H1 (cell line): ENCODE data around the gene RBM20. TPM values are rescaled to one million over a fixed set of nuclear protein-coding genes. Genes with fewer than 3 reads are reported as not detected.

Experiments
- CTCF ChIA-PET: fragments of 300-600 bp; sonication (Branson Sonifier 250); formaldehyde crosslinking; loops from one replicate; lab custom pipeline; 2021; ENCODE audit not compliant: partially characterized antibody; lab: Charles Lee
- POLR2A ChIA-PET: fragments of 300-600 bp; sonication (Branson Sonifier 250); formaldehyde crosslinking; loops from one replicate; lab custom pipeline; 2021; ENCODE audit warnings: inconsistent platforms; ENCODE audit not compliant: partially characterized antibody; lab: Charles Lee
- DNase-seq, 2 experiments: peaks; one replicate each; pipeline versions ENCODE4 v3.0.0 to v3.0.0-alpha.2; 2010 to 2022; ENCODE audit warnings: low spot score in 2 of 2, low read depth in 1 of 2, mixed read lengths in 1 of 2
- FAIRE-seq: peaks from 2 replicates; lab custom pipeline; 2011; peaks lifted over from hg19 to GRCh38; lab: Jason Lieb, UNC
- H2AFZ ChIP-seq: 2 replicates; pipeline ENCODE4 v1.8.1; 2012; ENCODE audit warnings: low read length, inconsistent platforms
- H2AK5ac ChIP-seq: 2 replicates; pipeline ENCODE4 v1.6.1; 2013; ENCODE audit warnings: low read depth, low read length
- H2BK120ac ChIP-seq: replicated peaks from 2 replicates; pipeline ENCODE3; 2013; ENCODE audit warnings: low read depth, low read length, inconsistent platforms
- H2BK12ac ChIP-seq: 2 replicates; pipeline ENCODE4 v1.6.1; 2013; ENCODE audit warnings: low read depth, low read length
- H2BK15ac ChIP-seq: 2 replicates; pipeline ENCODE4 v1.6.1; 2013; ENCODE audit warnings: low read length
- H2BK20ac ChIP-seq: 2 replicates; pipeline ENCODE4 v1.6.1; 2013; ENCODE audit warnings: low read length
- H2BK5ac ChIP-seq: 2 replicates; pipeline ENCODE4 v1.6.1; 2013; ENCODE audit warnings: low read depth, low read length
- H3K14ac ChIP-seq: 2 replicates; pipeline ENCODE4 v1.6.1; 2013; ENCODE audit warnings: inconsistent platforms; ENCODE audit not compliant: insufficient read length
- H3K18ac ChIP-seq: 2 replicates; pipeline ENCODE4 v1.6.1; 2013; ENCODE audit warnings: low read length; ENCODE audit errors: extremely low read depth
- H3K23ac ChIP-seq: 2 replicates; pipeline ENCODE4 v1.6.1; 2013; ENCODE audit warnings: inconsistent platforms; ENCODE audit not compliant: insufficient read length
- H3K23me2 ChIP-seq: 2 replicates; pipeline ENCODE4 v1.6.1; 2013; ENCODE audit warnings: low read depth, low read length
- H3K27ac ChIP-seq: 2 replicates; pipeline ENCODE4 v1.6.1; 2011; ENCODE audit warnings: low read depth, low read length, inconsistent platforms
- H3K27me3 ChIP-seq, 4 experiments: replicated peaks in 1 of 4; 1 replicate in 1 of 4; 2 replicates in 3 of 4; pipeline versions ENCODE4 v1.6.1 to v1.8.1; 2011 to 2013; ENCODE audit warnings: low read length in 3 of 4, mild to moderate bottlenecking in 3 of 4, inconsistent platforms in 2 of 4, mixed read lengths in 2 of 4, moderate library complexity in 1 of 4; ENCODE audit not compliant: control insufficient read depth in 3 of 4, insufficient read depth in 3 of 4; ENCODE audit errors: extremely low read depth in 1 of 4
- H3K36me3 ChIP-seq, 4 experiments: 2 replicates each; pipeline versions ENCODE4 v1.6.1 to v1.8.1; 2011 to 2013; ENCODE audit warnings: mild to moderate bottlenecking in 4 of 4, low read length in 3 of 4, moderate library complexity in 2 of 4, control low read depth in 1 of 4, inconsistent platforms in 1 of 4; ENCODE audit not compliant: insufficient read depth in 4 of 4, control insufficient read depth in 2 of 4
- H3K4ac ChIP-seq: replicated peaks from 2 replicates; pipeline ENCODE3; 2013; ENCODE audit warnings: low read length, low read depth, mixed read lengths, inconsistent platforms; ENCODE audit not compliant: insufficient read length
- H3K4me1 ChIP-seq, 4 experiments: replicated peaks in 1 of 4; 1 replicate in 1 of 4; 2 replicates in 3 of 4; pipeline versions ENCODE4 v1.6.1 to v1.8.1; 2011 to 2013; ENCODE audit warnings: low read length in 3 of 4, inconsistent platforms in 2 of 4, mixed read lengths in 1 of 4; ENCODE audit not compliant: insufficient read depth in 4 of 4, control insufficient read depth in 3 of 4
- H3K4me2 ChIP-seq, 2 experiments: 2 replicates each; pipeline versions ENCODE4 v1.6.1 to v1.8.1; 2011 to 2013; ENCODE audit warnings: low read depth in 2 of 2, low read length in 2 of 2, control low read depth in 1 of 2, inconsistent platforms in 1 of 2, mild to moderate bottlenecking in 1 of 2; ENCODE audit not compliant: insufficient read depth in 1 of 2
- H3K4me3 ChIP-seq, 4 experiments: fragments of 200-600, 300-600 bp in 1 of 4; sonication (generic), shearing (Covaris generic), sonication (Bioruptor Twin) in 1 of 4; 2 replicates each; pipeline versions ENCODE4 v1.5.1 to v1.8.1; 2011 to 2016; ENCODE audit warnings: low read length in 4 of 4, low read depth in 3 of 4, control low read depth in 2 of 4, inconsistent platforms in 2 of 4, mild to moderate bottlenecking in 2 of 4, mixed read lengths in 1 of 4, moderate library complexity in 1 of 4; ENCODE audit not compliant: insufficient read depth in 2 of 4; ENCODE audit errors: extremely low read depth in 1 of 4
- H3K56ac ChIP-seq: replicated peaks from 2 replicates; pipeline ENCODE3; 2013; ENCODE audit warnings: low read depth, mild to moderate bottlenecking, mixed read lengths, low read length, inconsistent platforms; ENCODE audit not compliant: insufficient read length
- H3K79me1 ChIP-seq: 2 replicates; pipeline ENCODE4 v1.6.1; 2013; ENCODE audit warnings: low read depth, low read length, control low read depth
- H3K79me2 ChIP-seq, 2 experiments: 2 replicates each; pipeline versions ENCODE4 v1.6.1 to v1.8.1; 2012 to 2013; ENCODE audit warnings: low read length in 2 of 2, mild to moderate bottlenecking in 2 of 2, inconsistent platforms in 1 of 2; ENCODE audit not compliant: insufficient read depth in 2 of 2, control insufficient read depth in 1 of 2
- H3K9ac ChIP-seq, 4 experiments: replicated peaks in 1 of 4; 1 replicate in 1 of 4; 2 replicates in 3 of 4; pipeline versions ENCODE4 v1.6.1 to v1.8.1; 2011 to 2013; ENCODE audit warnings: low read depth in 3 of 4, low read length in 3 of 4, control low read depth in 2 of 4, mild to moderate bottlenecking in 2 of 4, moderate library complexity in 2 of 4, inconsistent platforms in 1 of 4; ENCODE audit errors: extremely low read depth in 1 of 4
- H3K9me3 ChIP-seq, 2 experiments: 2 replicates each; pipeline versions ENCODE4 v1.6.1 to v1.8.1; 2012 to 2013; ENCODE audit warnings: mild to moderate bottlenecking in 2 of 2, moderate library complexity in 2 of 2, control low read depth in 1 of 2, inconsistent platforms in 1 of 2, low read depth in 1 of 2, low read length in 1 of 2, mixed read lengths in 1 of 2; ENCODE audit not compliant: insufficient read depth in 2 of 2
- H4K20me1 ChIP-seq, 2 experiments: replicated peaks in 1 of 2; 2 replicates each; pipeline versions ENCODE3 to v1.8.1; 2011 to 2013; ENCODE audit warnings: inconsistent platforms in 2 of 2, low read length in 2 of 2, mild to moderate bottlenecking in 1 of 2; ENCODE audit not compliant: insufficient read depth in 2 of 2, control insufficient read depth in 1 of 2
- H4K5ac ChIP-seq: 2 replicates; pipeline ENCODE4 v1.6.1; 2013; ENCODE audit warnings: low read length, low read depth, mixed read lengths, inconsistent platforms; ENCODE audit not compliant: insufficient read length
- H4K8ac ChIP-seq: 2 replicates; pipeline ENCODE4 v1.8.0; 2013; ENCODE audit warnings: mild to moderate bottlenecking, moderate library complexity, low read length, inconsistent platforms; ENCODE audit not compliant: insufficient read depth; ENCODE audit errors: extremely low read depth
- H4K91ac ChIP-seq: replicated peaks from 2 replicates; pipeline ENCODE3; 2013; ENCODE audit warnings: low read length, mixed read lengths, inconsistent platforms; ENCODE audit not compliant: insufficient read length
- ASH2L ChIP-seq: fragments of 200-600, 300-600 bp; sonication (generic); IDR thresholded peaks from one replicate; pipeline ENCODE4 v1.7.1; 2017; ENCODE audit warnings: low read length
- BRCA1 ChIP-seq: IDR thresholded peaks from 2 replicates; pipeline ENCODE4 v1.6.1; 2012; ENCODE audit warnings: low read depth, low read length, improper control_type of control experiment
- CREB1 ChIP-seq: IDR thresholded peaks from 2 replicates; pipeline ENCODE4 v1.6.1; 2012; ENCODE audit warnings: inconsistent platforms
- CTCF ChIP-seq, 3 experiments: IDR thresholded peaks; 1 replicate in 2 of 3; 2 replicates in 1 of 3; pipeline versions ENCODE4 v1.5.1 to v1.6.1; 2011; ENCODE audit warnings: low read length in 3 of 3, mild to moderate bottlenecking in 3 of 3, inconsistent platforms in 2 of 3, low read depth in 1 of 3, moderate library complexity in 1 of 3; ENCODE audit not compliant: insufficient read depth in 1 of 3; ENCODE audit errors: control extremely low read depth in 1 of 3
- E2F6 ChIP-seq: IDR thresholded peaks from 2 replicates; pipeline ENCODE4 v1.6.1; 2012; ENCODE audit warnings: inconsistent platforms
- HDAC2 ChIP-seq, 2 experiments: fragments of 300-600 bp in 1 of 2; sonication (generic) in 1 of 2; IDR thresholded peaks; 2 replicates each; pipeline ENCODE4 v1.6.1; 2011 to 2012; ENCODE audit warnings: low read depth in 2 of 2, low read length in 2 of 2, mild to moderate bottlenecking in 2 of 2, moderate library complexity in 2 of 2, borderline replicate concordance in 1 of 2, inconsistent platforms in 1 of 2
- KDM4A ChIP-seq: IDR thresholded peaks from one replicate; pipeline ENCODE4 v1.7.1; 2012; ENCODE audit warnings: low read depth, mild to moderate bottlenecking, moderate library complexity, low read length, inconsistent platforms; ENCODE audit not compliant: severe bottlenecking
- MAFK ChIP-seq: IDR thresholded peaks from 2 replicates; pipeline ENCODE4 v1.6.1; 2012; ENCODE audit warnings: low read depth, mild to moderate bottlenecking, improper control_type of control experiment, low read length
- NANOG ChIP-seq: IDR thresholded peaks from 2 replicates; pipeline ENCODE4 v1.6.1; 2011; ENCODE audit warnings: low read length, low read depth, mild to moderate bottlenecking, inconsistent platforms; ENCODE audit not compliant: insufficient read depth, poor library complexity, severe bottlenecking
- NRF1 ChIP-seq: IDR thresholded peaks from 2 replicates; pipeline ENCODE4 v1.6.1; 2011; ENCODE audit warnings: mild to moderate bottlenecking, low read depth, low read length, improper control_type of control experiment
- TCF12 ChIP-seq: IDR thresholded peaks from 2 replicates; pipeline ENCODE4 v1.6.1; 2011; ENCODE audit warnings: low read depth, mild to moderate bottlenecking, low read length
- TEAD4 ChIP-seq: IDR thresholded peaks from 2 replicates; pipeline ENCODE4 v1.6.1; 2012; ENCODE audit warnings: low read depth, low read length, inconsistent platforms, mixed read lengths
- WGBS, 2 experiments: shearing (Covaris generic) in 1 of 2; methylation state at CpG; one replicate each; pipeline versions ENCODE4 v1.1.6 to v1.1.7; 2013 to 2015; ENCODE audit warnings: low lambda C conversion rate in 2 of 2, mixed read lengths in 2 of 2, inconsistent platforms in 1 of 2, low coverage in 1 of 2, missing lambda C conversion rate in 1 of 2; ENCODE audit not compliant: insufficient replicate concordance in 2 of 2, insufficient coverage in 1 of 2, insufficient read length in 1 of 2; ENCODE audit errors: extremely low coverage in 1 of 2, missing lambda C conversion rate in 1 of 2; 5-methylcytosine and 5-hydroxymethylcytosine counted together
- polyA plus RNA-seq, 7 experiments: library from polyadenylated mRNA; depleted of rRNA in 3 of 7; stranded (reverse) in 5 of 7; unstranded in 2 of 7; fragments of >200 nt in 5 of 7; fragments of 200-250 nt in 2 of 7; gene quantifications; 1 replicate in 5 of 7; 2 replicates in 1 of 7; 4 replicates in 1 of 7; pipeline versions ENCODE4 v1.2.1 to v1.2.3, GENCODE V29; 2011 to 2013; ENCODE audit warnings: missing spikeins in 2 of 7, mixed read lengths in 2 of 7
- total RNA-seq: library from RNA; stranded (reverse); fragmentation: NEBNext Ultra II Directional; extraction: Animal tissue kit (Norgen Biotek cat#: 25700); gene quantifications from 2 replicates; pipeline ENCODE4 v1.2.1, GENCODE V29; 2021

The RBM20 gene
- total and polyA plus RNA-seq, 2 of the 8 experiments (the other 6 are each of a cell fraction or from before 2014, with no cell fraction given), result 0.05 to 0.63 TPM

GRCh38 chr10:110778211-110778610 lies 134.1 kb downstream of the RBM20 start:
- no peak overlapping the region for H4K5ac ChIP-seq
- no peak overlapping the region for H3K27ac ChIP-seq
- H3K23me2 ChIP-seq, result no peaks in the 10 kb centered on the region
- no peak overlapping the region for H3K56ac ChIP-seq
- no peak overlapping the region for H2AFZ ChIP-seq
- no peak overlapping the region for H3K4me3 ChIP-seq
- H4K20me1 ChIP-seq, result no peaks in the 10 kb centered on the region
- H2BK15ac ChIP-seq, result no peak overlapping the region
- H3K9me3 ChIP-seq, result no peaks in the 10 kb centered on the region
- H4K8ac ChIP-seq, result no peak overlapping the region
- DNase-seq (no peak), FAIRE-seq (no peak)
- H3K18ac ChIP-seq, result no peak overlapping the region
- H3K79me1 ChIP-seq, result no peaks in the 10 kb centered on the region
- H3K9ac ChIP-seq, result no peak overlapping the region
- WGBS, 2 experiments, result 69% methylated on average over 1 of the region's 1 CpG; no CpG with 5 or more reads in 1 of the 2 experiments
- no peaks in the 10 kb centered on the region for H3K27me3 ChIP-seq
- H3K4me1 ChIP-seq, result no peaks in the 10 kb centered on the region
- H3K36me3 ChIP-seq, result no peaks in the 10 kb centered on the region
- no peak overlapping the region for H3K23ac ChIP-seq
- no peak overlapping the region for H2BK20ac ChIP-seq
- ChIA-PET POLR2A (no interaction called here), CTCF (interaction anchor here (1.0 kb wide), 1 partner anchor 116 kb away, joined by 3 read pairs; no protein-coding TSS in a partner anchor)
- H2BK120ac ChIP-seq, result no peak overlapping the region
- H3K4ac ChIP-seq, result no peak overlapping the region
- no peak overlapping the region for H2AK5ac ChIP-seq
- H2BK5ac ChIP-seq, result no peak overlapping the region
- H2BK12ac ChIP-seq, result no peak overlapping the region
- H3K79me2 ChIP-seq, result no peaks in the 10 kb centered on the region
- no peak overlapping the region for H4K91ac ChIP-seq
- H3K14ac ChIP-seq, result no peak overlapping the region
- no peak overlapping the region for H3K4me2 ChIP-seq
- TF ChIP-seq CREB1, result no peak
- no peak for TF ChIP-seq TCF12
- TF ChIP-seq KDM4A, result no peak
- TF ChIP-seq NRF1, result no peak
- no peak for TF ChIP-seq BRCA1
- TF ChIP-seq ASH2L, result no peak
- TF ChIP-seq NANOG, result no peak
- TF ChIP-seq CTCF (IDR thresholded peaks at IDR 0.05; ENCODE audit: control extremely low read depth in 1 of 3, insufficient read depth in 1 of 3, low read depth in 1 of 3, low read length in 3 of 3), result no peak
- no peak for TF ChIP-seq TEAD4
- TF ChIP-seq E2F6, result no peak
- TF ChIP-seq HDAC2 (IDR thresholded peaks at IDR 0.05; ENCODE audit: borderline replicate concordance in 1 of 2, low read depth in 2 of 2, low read length in 2 of 2), result no peak
- TF ChIP-seq MAFK, result no peak
